Activated T-helper 1 cell treated with Interleukin-2 at 50 U/mL for 16 hours (primary cell): ENCODE results near the gene TMEM120B.

Source experiments
- DNase-seq: peaks from one replicate; pipeline ENCODE4 v3.0.0-alpha.2; 2020; ENCODE audit warnings: low read depth

The TMEM120B gene

DNA sequence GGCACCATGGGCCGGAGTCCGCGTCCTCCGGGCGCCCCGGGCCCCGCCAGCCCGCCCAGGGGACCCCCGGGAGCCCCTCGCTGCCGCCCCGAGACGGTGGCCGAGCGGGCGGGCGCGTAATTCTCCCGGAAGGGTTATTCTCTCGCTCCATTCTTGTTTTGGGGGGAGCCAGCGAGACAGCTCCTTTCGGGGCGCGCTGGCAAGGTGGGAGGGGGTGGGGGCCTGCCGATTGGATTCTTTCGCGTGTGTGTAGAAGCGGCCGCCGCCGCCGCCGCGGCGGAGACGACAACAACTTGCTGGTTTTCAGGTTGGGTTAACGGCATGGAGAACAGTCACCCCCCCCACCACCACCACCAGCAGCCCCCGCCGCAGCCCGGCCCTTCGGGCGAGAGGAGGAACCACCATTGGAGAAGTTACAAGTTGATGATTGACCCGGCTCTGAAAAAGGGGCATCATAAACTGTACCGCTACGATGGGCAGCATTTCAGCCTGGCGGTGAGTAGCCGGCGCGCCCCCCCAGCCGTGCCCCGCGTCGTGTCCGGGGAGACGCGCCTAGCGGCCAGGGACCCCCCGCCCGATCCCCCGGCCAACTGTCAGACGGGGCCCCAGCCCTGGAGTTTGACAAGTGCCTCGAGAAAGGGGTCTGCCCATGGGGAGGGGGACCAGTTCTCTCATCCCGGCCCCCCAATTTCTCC, 92.0 kb downstream of the TMEM120B start:
- DNase-seq, result peak; percentile 63

DNA sequence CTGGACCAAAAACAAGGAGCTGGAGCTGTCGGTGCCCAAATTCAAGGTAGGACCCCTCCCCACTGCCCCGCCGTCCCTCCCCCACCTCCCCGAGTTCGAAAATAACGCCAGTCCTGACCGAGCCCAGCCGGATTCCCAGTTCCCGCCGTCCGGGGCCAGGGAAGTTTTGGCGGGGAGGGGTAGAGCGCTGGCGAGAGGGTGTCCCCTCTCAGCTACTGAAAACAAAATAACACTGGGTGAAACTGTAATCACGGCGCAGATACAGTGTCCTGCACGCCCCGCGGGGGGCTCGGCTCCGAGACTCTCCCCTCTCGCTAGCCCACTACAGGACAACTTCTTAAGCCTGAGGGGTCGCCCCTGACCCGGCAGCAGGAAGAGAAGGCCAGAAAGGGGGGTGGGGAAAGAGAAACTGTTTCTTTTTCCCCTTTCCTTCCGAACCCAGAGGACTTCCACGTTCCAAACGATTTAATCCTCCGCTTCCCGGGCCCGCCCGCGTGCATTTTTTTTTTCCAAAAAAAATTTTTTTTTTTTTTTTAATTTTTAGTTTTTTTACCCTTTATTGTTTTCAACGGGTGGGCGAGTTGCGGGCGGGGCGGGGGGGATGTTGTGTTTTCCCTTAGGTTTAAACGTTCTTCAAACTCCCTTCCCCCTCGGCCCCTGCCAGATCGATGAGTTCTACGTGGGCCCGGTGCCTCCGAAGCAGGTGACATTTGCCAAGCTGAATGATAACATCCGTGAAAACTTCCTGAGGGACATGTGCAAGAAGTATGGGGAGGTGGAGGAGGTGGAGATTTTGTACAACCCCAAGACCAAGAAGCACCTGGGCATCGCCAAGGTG, 92.8 kb downstream of the TMEM120B start:
- no peak for DNase-seq

DNA sequence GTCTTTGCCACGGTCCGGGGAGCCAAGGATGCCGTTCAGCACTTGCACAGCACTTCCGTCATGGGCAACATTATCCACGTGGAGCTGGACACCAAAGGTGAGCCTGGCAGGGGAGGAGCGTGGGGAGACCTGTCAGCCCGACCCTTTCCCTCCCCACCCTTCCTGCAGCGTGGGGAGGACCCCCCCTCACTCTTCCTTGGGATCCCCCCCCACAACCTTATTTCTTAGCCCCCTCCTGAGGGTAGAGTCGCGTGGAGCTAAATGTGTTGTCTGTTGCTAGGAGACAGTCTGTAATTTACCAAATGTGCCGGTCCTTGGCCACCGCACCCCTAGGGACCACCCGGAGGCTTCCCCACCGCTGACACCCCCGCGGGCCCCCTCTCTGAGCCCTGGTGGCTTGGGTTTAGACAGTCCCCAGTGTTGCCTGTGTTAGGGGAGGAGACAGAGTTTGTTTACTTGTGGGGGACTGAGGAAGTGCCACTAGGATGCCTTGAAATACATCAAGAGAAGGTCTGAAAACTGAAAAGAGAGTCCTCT, 93.5 kb downstream of the TMEM120B start:
- no peak for DNase-seq

- no peak for DNase-seq
Observed at GRCh38 chr12:121806546-121807423, 94.2 kb downstream of the TMEM120B start.

DNA sequence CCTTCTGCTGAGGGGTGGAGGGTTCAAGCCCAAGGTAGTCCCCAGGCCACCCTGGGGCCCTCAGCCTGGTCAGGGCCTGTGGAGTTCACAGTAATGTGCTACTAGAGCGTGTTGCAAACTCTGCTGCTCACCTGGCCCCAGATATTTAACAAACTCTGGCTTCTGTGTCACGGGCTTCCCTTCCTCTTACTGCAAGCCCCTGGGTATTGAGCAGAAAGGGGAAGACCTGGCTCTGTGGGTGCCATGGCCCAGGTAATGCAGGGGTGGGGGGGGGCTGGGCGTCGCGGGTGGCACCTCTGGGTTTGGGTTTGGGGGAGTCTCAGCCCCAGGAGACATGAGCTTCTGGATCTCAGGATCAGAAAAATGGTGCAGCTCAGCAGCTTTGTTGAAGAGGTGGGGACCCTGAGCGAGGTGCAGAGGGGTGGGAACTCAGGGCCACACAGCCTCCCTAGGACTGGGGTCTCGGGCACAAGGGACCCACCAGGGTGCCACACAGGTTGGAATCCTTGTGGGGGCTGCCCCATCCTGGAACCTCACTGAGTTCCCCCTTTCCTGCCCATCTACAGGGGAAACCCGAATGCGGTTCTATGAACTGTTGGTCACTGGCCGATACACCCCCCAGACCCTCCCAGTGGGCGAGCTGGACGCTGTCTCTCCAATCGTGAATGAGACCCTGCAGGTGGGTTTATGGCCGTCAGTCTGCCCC, 95.2 kb downstream of the TMEM120B start:
- no peak for DNase-seq

DNA sequence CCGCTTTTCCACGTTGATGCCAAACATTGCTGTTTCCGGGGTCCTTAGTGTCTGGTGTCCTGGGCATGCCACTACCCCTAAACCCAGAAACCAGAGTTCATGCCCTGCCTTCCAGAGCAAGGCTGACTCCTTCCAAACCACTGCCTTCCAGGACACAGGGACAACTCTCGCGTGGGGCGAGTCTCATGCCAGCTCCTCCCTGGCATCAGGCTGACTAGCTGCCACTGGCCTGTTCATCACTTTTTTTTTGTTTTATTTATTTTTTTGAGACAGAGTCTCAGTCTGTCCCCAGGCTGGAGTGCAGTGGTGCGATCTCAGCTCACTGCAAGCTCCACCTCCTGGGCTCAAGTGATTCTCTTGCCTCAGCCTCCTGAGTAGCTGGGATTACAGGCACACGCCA, 96.1 kb downstream of the TMEM120B start:
- no peak for DNase-seq

GRCh38 chr12:121809712-121810116, 97.2 kb downstream of the TMEM120B start:
- DNase-seq, result no peak

DNA sequence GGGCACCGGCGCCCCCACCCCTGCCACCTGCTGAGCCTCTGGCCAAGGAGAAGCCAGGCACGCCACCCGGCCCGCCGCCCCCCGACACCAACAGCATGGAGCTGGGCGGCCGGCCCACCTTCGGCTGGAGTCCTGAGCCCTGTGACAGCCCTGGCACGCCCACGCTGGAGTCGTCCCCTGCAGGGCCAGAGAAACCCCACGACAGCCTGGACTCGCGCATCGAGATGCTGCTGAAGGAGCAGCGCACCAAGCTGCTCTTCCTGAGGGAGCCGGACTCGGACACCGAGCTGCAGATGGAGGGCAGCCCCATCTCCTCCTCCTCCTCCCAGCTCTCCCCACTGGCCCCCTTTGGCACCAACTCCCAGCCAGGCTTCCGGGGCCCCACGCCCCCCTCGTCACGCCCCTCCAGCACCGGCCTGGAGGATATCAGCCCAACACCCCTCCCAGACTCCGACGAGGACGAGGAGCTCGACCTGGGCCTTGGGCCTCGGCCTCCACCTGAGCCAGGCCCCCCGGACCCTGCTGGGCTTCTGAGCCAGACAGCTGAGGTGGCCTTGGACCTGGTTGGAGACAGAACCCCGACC, 97.8 kb downstream of the TMEM120B start:
- no peak for DNase-seq

DNA sequence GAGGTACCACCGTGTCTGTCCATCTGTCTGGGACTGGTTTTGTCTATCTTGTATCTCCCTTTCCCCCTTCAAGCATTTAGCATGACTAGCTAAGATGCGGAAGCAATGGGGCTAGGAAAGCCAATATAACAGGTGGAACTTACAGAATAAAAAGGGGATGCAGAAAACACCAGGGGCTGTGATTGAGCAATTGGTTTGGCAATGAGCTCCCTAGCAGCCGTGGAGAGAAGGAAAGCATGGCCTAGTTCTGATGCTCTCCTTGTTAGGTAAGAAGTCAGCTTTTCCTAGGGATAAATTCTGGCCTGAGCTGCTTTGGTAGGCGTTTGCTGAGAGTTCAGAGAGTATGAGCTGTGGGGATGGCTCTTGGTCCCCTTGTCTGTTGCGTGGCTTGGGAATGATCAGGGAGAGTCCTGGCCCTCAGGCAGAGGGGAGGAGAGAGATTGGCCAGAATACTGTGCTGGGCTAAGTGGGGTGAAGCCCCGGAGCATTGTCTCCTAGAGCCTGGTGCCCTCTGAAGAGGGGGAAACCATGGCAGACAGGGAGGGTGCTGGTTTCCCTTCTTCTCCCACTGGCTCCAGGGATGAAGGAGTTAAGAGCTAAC, 98.4 kb downstream of the TMEM120B start:
- no peak for DNase-seq

- DNase-seq, result no peak
Observed at GRCh38 chr12:121811434-121812319, 99.1 kb downstream of the TMEM120B start.

- DNase-seq, result no peak
Observed at GRCh38 chr12:121812320-121812871, 99.8 kb downstream of the TMEM120B start.

DNA sequence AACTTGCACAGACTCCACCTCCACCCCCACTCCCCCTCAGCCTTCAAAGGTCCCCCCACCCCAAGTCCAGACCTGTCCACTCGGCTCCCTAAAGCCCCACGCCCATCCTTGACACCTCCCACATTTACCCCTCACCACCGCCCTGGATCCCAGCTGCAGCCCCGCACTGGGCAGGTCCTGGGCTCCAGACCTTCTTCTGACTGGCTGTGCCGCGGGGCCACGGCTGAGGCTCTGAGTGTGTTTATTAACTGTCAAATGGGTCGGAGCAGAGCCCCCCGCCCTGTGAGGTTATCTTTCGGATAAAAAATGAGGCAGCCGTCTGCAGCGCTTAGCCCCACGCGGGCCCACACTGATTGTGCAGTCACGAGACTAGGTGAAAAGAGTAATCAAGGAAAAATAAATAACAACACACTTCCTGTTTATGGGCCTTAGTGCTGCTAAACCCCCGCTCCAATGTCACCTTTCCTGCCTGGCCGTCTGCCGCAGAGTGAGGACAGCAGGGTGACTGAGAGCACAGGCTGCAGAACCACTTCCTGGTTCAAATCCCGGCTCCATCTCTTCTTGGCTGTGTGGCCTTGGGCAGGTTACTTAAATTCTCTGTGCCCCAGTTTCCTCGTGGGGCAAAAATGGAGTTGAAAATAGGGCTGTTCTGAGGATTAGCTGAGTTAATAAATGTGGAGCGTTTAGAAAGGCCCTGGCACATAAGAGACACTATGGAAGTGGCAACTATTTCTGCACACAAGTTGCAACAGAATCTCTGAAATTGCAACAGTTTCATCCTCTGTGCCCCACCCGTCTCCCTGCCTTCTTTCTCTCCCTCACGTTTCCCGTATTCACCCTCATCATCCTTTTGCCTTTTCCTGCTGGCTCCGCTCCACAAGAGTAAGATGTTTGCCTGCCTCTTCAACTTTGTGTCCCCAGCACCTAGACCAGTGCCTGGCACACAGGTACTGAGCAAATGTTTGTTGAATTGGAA, 100.7 kb downstream of the TMEM120B start:
- DNase-seq, result no peak

DNA sequence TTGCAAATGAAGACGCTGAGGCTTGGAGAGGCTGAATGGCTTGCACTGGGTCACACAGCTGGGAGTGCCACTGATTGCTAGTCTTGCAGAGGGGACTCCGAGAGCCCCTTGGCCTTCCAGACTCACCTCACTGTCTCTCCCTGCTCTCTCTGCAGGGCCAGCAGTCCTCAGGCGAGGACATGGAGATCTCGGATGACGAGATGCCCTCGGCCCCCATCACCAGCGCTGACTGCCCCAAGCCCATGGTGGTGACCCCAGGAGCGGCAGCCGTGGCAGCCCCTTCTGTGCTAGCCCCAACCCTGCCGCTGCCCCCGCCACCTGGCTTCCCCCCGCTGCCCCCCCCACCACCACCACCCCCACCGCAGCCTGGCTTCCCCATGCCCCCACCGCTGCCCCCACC, 101.4 kb downstream of the TMEM120B start:
- no peak for DNase-seq

GRCh38 chr12:121814429-121815119, 102.0 kb downstream of the TMEM120B start:
- DNase-seq, result no peak

- DNase-seq, result no peak
Observed at GRCh38 chr12:121815263-121815662, 102.7 kb downstream of the TMEM120B start.

DNA sequence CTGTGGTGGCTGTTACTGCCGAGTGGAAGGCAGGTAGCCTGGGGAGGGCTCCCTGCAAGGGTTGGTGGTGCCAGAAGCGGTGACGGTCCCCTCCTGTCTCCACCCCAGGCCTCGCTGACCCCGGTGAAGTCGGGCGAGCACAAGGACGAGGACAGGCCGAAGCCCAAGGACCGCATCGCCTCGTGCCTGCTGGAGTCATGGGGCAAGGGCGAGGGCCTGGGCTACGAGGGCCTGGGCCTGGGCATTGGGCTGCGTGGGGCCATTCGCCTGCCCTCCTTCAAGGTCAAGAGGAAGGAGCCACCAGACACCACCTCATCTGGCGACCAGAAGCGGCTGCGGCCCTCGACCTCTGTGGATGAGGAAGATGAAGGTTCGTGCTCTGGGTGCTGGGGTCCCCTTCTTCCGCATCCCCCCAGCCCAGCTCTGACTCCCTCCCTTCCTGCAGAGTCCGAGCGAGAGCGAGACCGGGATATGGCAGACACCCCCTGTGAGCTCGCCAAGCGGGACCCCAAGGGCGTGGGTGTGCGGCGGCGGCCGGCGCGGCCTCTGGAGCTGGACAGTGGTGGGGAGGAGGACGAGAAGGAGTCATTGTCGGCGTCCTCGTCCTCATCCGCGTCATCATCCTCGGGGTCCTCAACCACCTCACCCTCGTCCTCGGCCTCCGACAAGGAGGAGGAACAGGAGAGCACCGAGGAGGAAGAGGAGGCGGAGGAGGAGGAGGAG, 104.5 kb downstream of the TMEM120B start:
- DNase-seq, result no peak

DNA sequence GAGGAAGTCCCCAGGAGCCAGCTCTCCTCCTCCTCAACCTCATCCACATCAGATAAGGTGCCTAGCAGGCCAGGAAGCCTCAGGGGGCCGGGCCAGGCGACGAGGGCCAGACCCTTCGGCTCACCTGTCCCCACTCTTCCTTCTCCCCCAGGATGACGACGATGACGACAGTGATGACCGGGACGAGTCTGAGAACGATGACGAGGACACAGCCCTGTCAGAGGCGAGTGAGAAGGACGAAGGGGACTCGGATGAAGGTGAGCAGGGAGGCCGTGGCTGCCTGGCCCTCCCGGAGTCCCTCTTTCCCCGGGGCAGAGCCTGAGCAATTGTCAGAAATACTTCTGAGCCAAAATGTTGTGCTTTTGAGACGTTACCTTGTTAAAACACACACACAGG, 105.1 kb downstream of the TMEM120B start:
- DNase-seq, result no peak
